HG03025 (cell line): ENCODE data around the gene DYNLL1.
A peak's percentile ranks its signal among the peaks of the same experiment; 100 is the strongest.
"Not testable (repeated sequence)": the region's sequence is repeated elsewhere in the genome, so short reads cannot be mapped to it uniquely, and the experiment has no call there.

Source experiments
- ATAC-seq: cut with Tn5 transposase; IDR thresholded peaks from one replicate; pipeline ENCODE4 v1.9.1; 2021; ENCODE audit warnings: mild to moderate bottlenecking, moderate library complexity; ENCODE audit not compliant: unreplicated experiment, low FRiP score

The DYNLL1 gene

DNA sequence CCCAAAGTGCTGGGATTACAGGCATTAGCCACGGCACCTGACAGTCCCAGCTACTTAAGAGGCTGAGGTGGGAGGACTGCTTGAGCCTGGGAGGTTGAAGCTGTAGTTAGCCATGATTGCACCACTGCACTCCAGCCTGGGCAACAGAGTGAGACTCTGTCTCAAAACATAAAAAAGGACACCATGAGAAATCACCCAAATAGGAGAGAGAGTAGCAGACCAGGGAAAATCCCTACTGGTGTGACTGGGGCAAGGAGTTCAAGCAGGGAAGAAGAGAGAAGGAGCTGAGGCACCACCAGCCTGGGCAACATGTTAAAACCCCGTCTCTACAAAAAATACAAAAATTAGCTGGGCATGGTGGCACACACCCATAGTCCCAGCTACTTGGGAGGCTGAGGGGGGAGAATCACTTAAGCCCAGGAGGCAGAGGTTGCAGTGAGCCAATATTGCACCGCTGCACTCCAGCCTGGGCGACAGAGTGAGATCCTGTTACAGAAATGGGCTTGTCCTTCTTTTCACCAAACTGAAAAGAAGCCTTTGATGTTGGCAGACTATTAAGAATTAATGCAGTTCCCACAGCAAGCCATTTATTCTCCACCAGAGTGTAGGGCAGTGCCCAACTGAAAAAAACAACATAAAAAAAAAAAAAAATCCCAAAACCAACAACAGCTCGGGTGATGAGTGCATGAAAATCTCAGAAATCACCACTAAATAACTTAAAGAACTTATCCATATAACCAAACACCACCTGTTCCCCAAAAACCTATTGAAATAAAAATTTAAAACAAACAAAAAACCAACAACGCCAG, 21.9 kb upstream of the DYNLL1 start:
- no peak for ATAC-seq

DNA sequence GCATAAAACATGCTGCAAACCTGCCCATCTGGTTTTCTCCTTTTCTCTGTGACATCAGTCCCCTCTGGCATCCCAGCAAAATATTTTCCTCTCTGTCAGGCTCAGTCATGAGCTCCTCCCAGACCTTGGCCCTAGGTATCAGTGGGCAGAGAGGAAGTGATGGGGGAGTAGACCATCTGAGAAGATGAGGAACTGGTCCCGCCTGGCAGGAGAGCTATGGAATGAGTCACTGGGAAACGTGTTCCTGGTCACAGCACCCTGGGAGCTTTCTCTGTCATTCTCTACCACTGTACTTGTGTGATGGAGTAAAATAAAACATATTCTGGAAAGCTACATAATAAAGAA, 21.3 kb upstream of the DYNLL1 start:
- ATAC-seq: no peak

DNA sequence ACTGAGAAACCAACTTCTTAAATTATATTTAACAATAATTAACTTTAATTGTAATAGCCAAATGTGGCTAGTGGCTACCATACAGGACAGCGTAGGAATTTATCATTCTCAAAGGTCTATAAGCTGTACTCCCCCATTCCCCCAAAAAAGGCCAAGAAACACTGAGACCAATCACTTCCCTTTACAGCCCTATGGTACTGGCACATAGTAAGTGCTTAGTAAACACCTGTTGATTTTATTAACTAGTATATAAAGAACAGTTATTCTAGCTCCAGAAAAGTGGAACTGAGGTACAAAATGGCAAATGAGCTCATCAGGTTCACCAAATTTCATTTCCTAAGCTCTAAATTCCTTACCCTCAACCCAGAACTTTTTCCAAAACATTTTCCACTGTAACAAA, 20.3 kb upstream of the DYNLL1 start:
- ATAC-seq: no peak

DNA sequence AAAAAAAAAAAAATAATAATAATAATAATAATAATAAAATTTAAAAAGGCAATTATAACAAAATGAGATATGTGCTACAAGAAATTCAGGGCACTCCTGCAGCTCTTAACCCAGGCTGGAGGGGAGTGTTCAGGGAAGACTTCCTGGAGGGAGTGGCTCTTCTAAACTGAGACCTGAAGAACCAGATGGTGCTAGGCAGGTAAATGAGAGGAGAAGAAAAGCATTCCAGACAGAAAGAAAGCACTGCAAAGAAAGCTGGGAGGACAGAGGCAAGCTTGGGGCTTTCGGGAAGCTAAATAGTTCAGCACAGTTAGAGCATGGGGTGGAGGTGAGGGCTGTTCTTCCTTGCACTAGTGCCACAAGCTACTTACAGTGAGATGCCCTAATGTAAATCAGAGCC, 16.5 kb upstream of the DYNLL1 start:
- no peak for ATAC-seq

DNA sequence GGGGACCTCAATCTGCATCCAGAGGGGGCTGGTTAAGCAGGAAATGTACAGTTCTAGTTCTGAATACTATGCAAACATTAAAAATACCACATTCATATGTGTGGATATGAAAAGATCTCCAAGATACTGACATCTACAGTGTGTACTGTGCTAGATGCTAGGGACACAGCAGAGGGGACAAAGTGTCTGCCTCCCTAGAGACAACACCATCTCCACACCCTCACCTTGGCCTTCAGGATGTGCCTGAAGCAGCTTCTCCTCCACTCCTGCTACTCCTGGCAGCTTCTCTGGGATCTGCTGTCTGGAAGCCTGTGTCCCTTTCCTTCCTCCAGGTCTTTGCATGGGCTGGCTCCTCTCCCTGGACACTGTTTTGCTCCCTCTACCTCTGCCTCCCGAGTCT, 15.7 kb upstream of the DYNLL1 start:
- ATAC-seq: no peak

DNA sequence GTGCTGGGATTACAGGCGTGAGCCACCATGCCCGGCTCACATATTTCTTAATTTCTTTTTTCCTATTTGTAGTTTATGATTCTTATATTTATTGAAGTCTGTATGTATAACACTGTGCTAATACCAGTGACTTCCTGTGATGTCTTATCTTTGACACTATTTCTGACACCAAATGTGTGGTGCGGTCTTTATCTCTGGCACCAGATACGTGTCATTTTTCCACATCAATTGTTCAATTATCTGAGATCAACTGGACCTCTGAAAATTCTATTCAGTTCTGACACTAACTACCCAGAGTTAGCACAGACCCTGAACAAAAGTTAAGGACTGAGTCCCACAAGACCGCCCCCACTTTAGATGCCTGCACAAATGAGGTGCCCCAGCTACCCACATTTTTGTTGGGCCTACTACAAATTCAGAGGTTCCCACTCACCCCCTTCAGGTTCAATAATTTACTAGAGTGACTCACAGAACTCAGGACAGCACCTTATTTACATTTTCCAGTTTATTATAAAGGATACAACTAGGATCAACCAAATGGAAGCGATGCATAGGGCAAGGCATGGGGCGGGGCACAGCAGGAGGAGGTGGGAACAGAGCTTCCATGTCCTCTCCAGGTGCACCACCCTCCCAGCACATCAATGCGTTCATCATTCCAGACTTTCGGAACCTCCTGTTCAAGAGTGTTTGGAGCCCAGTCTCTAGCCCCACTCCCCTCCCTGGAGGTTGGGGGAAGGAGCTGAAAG, 14.7 kb upstream of the DYNLL1 start:
- ATAC-seq: no peak

DNA sequence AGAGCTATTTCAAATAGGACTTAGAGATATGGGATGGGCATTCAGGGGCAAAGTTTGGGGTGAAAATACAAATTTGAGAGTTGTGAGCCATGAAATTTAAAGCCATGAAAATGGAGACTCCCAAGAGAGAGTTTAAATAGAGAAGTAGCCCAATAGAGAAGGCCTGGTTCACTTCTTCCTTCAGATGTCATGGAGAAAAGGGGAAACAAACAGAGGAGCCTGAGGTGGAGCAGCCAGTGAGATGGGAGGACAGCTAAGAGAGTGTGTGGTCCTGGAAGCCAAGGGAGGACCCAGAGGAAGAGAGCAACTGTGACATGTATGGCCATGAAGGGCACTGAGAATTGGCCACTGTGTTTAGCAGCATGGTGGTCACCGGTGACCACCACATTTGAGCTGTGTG, 12.3 kb upstream of the DYNLL1 start:
- ATAC-seq: no peak

DNA sequence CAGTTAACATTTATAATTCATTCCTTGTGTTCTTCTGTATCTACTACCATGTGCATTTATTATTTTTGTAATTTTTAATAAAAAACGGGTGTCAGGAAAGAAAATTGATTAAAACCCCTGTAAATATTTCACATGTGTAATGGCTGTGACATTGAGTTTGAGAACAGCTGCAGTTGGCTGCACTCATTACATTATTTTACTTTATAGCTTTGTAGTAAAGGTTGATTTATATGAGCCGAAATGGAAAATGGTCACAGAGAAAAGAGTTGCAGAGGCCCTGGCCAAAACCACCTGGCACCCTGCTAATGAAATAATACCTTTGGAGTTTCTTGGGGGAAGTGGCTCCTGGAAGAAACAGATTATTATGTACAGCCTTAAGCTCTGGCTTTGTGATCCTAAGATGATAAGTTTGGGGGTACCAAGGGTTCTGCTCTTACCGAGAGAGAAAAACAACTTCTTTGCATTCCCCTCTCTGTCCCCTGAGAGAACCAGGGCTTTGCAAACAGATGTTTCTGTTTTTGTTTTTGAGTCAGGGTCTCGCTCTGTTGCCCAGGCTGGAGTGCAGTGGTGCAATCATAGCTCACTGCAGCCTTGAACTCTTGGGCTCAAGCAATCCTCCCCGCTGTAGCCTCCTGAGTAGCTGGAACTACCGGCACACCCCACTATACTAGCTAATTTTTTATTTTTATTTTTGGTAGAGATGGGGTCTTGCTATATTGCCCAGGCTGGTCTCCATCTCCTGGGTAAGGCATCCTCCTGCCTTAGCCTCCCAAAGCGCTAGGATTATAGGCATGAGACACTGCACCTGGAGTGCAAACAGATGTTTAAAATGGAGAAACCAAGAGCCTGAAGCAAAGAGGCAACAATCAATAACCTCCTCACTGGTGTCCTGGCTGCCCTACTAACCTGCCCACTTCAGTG, 9.7 kb upstream of the DYNLL1 start:
- no peak for ATAC-seq

DNA sequence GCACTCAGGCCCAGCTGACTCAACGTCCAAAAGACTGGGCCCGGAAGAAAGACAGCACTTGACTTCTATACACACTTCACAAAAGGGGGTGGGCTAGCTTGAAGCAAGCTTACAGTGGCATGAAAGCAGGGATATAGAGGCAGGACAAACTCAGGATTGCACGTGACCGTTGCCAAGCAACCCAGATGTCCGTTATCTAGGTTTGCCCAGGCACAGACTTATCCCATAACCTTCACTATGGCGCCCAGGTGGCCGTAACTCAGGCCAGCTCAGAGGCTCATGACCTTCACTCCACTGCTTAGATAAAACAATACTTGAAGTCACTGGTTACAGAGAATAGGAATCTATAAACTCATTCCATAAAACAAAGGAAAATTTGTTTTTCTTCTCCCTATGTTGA, 8.4 kb upstream of the DYNLL1 start:
- ATAC-seq: not testable (repeated sequence)

DNA sequence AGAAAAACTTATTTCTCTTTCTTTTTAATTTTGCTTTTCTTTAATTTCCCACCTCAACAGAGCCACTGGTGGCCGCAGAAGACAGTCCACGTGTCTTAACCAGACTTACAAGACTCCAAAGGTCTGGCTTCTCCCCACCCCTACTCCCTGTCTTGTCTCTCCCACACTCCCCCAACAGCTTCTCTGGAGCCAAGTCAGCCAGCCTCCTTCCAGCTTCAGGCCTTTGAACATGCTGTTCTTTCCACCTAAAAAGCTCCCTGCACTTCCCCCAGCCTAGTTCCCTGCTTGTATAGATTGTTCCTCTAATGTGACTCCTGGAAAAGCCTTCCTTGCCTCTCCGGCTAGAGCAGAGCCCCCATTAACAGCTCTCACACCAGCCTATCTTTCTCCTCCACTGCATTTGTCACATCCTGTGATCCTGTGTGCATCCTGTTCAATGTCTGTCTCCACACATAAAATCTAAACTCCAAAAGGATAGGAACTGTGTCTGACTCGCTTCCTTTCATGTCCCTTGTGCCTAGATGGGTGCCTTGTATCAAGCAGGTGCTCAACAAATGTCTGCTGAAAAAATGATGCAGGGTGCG, 7.8 kb upstream of the DYNLL1 start:
- ATAC-seq: no peak

DNA sequence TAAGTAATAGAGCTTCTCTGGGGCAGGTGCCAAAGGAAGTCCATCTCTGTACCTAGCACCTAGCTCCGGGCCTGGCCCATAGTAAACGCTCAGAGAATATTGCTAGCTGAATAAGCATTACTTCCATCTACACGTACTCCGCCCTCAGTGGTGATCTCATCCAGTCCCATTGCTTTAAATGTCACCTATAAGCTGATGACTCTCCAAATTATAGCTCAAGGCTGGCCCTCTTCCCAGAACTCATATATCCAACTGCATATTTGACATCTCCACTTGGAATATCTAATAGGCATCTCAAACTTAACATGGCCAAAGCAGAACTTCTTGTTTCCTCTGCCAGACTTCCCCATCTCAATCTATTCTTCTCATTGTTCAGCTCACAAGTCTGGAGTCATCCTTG, 6.9 kb upstream of the DYNLL1 start:
- ATAC-seq: no peak

DNA sequence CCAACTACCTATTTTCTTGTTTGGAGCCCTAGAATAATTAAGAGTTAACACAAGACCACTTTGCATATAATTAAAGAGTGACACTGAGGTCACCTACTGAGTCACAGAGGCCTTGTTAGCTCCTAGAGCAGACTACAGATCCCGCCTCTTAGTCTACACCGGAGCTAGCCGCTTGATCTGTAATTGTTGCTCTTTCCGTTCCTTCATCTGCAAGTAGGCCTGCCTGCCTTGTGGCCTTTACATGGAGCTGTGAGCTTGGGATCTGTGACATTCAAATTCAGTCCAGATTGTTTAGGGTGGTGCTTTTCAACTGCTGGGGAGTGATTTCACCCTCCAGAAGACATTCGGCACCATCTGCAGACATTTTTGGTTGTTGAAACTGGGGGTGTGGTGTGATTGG, 5.6 kb upstream of the DYNLL1 start:
- no peak for ATAC-seq

DNA sequence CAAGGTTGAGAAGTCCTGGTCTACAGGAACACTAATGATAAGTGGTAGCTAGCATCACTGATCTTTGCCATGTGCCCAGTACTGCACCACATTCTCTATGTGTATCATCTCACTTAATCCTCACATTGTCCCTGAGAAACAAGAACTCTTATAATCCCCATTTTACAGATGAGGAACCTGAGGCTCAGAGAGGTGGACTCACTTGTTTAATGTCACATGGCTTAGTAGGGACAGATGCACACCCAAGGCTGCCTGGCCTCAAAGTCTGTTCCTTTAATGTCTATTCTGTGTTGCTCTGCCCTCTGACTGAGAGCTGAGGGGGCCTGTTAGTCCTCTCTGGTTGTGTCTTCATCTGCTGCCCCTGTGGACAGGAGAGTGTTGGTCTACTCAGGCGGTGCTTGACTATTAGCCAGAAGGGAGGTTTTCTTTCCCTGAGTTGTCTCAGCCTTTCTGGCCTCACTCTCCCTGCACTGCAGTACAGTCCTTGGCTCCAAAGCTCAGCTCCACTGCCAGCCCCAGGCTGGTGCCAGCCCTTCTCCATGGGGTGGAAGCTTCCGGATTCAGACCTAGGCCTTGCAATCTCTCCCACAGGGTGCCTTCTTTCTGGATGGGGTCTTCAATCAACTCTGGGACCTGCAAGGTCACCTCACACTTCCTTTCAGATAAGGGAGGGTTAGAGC, 4.9 kb upstream of the DYNLL1 start:
- no peak for ATAC-seq

DNA sequence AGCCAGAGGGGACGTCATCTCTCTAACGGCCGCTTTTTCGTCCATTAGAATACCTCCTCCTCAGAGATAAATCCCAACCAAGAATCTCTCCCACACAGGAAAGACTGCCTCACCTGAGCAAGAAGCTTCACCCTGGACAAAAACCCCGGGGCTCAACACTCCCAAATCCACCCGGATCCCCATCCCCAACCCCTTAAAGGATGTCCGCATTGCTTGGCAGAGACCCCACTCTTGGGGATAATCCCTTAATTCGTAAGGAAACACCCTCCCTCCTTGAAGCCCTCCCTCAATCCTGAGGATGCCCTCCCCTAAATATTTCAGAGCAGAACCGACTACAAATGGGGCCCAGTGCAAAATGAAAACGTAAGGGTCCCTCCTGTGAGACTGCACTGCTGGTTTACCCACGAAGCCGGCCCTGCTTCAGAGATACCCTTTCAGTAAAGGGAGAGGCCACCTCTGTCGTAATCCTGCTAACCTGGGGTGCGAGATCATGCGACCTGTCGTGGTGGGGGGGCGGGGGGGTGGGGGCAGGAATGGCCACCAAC, 655 bp upstream of the DYNLL1 start:
- no peak for ATAC-seq

DNA sequence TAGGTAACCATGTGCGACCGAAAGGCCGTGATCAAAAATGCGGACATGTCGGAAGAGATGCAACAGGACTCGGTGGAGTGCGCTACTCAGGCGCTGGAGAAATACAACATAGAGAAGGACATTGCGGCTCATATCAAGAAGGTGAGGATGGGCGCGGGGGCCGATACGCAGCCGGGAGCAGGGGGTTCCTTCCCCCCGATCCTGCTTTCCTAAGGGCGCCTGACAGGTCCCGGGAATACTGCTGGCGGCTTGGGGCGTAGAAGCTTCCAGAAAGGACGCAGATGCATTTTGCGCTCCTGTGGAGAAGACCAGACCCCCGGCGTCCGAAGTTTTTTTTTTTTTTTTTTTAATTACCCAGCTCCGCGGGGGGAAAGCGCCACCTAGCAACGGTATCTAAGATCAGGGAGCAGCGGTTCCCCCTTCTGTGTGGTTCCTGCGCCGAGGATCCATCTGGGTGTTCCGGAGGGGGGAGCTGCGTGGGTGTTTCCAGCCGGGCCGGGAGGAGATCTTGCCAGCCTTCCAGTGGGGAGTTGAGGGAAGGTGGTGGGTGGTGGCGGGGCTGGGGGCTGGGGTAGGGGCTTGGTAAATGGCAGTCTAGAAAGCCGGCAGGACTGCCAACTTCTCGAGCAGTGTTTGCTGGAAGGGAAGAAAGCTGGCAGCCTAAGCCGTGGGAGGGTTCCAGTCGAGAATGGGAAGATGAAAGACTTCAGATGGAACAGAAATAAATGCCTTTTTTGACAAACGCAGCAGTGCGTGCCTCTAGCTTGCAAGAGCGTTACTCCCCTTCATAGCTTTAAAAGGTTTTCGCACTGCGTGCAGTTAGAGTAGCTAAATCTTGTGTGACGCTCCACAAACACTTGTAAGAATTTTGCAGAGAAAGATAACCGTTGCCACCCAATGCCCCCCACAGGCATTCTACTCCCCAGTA, 764 bp downstream of the DYNLL1 start:
- ATAC-seq: peak; percentile 18

DNA sequence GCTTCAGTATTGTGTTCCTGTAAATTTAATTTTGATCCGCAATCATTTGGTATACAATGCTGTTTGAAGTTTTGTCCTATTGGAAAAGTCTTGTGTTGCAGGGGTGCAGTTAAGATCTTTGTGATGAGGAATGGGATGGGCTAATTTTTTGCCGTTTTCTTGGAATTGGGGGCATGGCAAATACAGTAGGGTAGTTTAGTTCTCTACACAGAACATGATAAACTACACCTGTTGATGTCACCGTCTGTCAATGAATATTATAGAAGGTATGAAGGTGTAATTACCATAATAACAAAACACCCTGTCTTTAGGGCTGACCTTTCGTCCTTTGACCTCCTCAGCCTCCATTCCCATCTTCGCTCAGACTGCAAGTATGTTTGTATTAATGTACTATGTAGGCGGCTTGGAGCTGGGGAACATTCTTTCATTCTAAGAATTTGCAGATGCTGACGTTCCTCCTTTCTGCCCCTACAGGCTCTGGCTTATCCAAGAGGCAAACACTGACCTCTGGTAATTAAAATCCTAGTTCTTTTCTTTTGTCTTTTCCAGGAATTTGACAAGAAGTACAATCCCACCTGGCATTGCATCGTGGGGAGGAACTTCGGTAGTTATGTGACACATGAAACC, 1.7 kb downstream of the DYNLL1 start:
- ATAC-seq: no peak

DNA sequence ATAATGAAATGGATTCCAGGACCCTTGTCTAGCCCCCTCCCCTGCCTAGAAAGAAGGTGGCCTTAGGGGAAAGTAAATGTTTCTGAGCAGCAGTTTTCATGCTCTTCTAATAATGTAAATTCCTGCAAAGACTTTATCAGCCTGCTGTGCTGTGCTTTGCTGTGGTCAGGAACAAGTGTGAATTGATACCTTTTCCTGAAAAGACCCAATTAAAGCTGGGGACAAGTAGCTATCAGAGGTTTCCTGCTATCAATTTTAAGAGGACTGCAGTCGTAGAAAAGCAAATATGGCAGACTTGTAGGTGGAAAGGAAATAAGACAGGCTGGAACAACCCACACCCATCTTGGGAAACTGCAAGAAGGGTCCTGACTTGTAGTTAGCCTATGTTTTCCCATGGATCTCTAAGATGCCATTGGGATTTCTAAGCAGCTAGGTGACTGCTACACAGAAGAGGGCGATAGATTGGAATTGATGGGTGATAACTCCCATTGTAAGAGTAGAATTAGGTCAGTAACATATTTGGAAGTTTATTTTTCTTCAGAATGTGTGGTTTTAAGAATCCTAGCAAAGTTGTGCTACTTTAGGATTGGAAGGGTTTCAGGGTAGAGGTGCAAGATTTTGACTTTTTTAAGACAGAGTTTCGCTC, 3.1 kb downstream of the DYNLL1 start:
- ATAC-seq: no peak

DNA sequence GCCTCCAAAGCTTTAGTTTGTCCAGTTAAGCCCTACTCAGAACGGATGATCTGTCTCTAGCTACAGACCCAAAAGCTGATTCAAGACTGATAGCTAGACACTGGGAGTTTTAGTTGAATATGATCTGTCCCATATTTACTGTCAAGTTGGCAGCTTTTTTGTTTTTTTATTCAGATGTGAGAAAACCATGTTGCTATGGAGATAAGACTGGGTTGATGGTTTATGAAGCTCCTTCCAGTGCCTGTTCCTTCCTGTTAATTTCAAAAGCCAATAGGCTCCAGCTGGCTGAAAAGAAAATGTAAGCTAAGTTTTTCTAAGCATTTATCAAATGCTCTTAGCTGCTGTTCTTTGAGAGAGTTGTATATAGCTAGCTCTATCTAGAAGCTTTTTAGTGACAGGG, 4.7 kb downstream of the DYNLL1 start:
- no peak for ATAC-seq
